ENCODE measurements around the gene JARID2.

Gene JARID2

GRCh38 chr6:15452182-15452941, 206.5 kb downstream of the JARID2 start:
- H3K27ac ChIP-seq (ENCODE audit: low read depth, low read length): no peak overlapping the region

DNA sequence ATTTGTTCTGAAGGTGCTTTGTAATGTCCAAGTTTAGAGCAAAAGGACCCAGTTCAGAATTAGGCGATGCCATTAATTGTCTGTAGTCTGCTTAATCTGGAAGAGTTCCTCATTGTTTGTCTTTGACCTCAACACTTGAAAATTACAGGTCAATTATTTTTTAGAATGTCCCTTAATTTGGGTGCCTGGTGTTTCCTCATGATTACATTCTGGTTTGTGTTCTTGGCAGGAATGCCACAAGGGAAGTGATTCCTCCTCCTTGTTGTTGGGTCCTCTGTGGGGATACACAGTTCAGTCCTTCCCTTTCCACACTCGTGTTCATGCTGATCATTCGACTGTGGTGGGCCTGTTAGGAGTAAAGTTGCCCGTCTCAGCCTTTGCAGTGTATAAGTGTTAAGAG, 207.3 kb downstream of the JARID2 start:
- Histone ChIP-seq H3K9ac (ENCODE audit: low read length) (no peak overlapping the region), H3K36me3 (ENCODE audit: control insufficient read depth, insufficient read depth, low read length) (peaks cover 3% of the 10 kb centered on the region), H3K4me3 (ENCODE audit: low read length) (no peak overlapping the region), H3K27me3 (ENCODE audit: control insufficient read depth, insufficient read depth, low read length) (no peaks in the 10 kb centered on the region), H3K27ac (ENCODE audit: low read depth, low read length) (no peak overlapping the region), H3K4me1 (ENCODE audit: control insufficient read depth, insufficient read depth, low read length) (no peaks in the 10 kb centered on the region)

More at GRCh38 chr6:15452182-15452941, 206.5 kb downstream of the JARID2 start:
- H3K36me3 ChIP-seq (ENCODE audit: control insufficient read depth, insufficient read depth, low read length): peaks cover 3% of the 10 kb centered on the region
- H3K4me3 ChIP-seq (ENCODE audit: low read length): no peak overlapping the region
- H3K27me3 ChIP-seq (ENCODE audit: control insufficient read depth, insufficient read depth, low read length): no peaks in the 10 kb centered on the region
- no peaks in the 10 kb centered on the region for H3K4me1 ChIP-seq (ENCODE audit: control insufficient read depth, insufficient read depth, low read length)
- H3K9ac ChIP-seq (ENCODE audit: low read length): no peak overlapping the region

DNA sequence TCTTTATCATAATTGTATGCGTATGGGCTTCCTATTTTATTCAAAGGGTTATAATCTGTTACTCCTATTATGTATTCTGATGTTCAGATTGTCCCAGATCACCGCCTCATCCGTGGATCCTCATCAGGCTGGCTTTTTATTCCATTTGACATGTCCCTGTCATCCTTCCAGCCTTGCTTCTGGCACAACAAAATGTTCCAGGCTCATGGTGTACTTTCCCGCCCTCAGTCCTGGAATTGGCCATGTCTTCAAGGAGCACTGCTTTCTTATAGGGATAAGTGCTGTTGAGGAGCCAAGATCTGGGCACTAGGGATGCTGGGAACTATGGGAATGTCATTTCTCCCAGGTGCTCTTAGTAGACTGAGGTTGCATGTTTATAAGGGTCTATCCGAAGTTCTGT, 207.8 kb downstream of the JARID2 start:
- Histone ChIP-seq H3K36me3 (ENCODE audit: control insufficient read depth, insufficient read depth, low read length) (peaks cover 3% of the 10 kb centered on the region), H3K4me3 (ENCODE audit: low read length) (no peak overlapping the region), H3K9ac (ENCODE audit: low read length) (no peak overlapping the region), H3K27ac (ENCODE audit: low read depth, low read length) (no peak overlapping the region), H3K27me3 (ENCODE audit: control insufficient read depth, insufficient read depth, low read length) (no peaks in the 10 kb centered on the region), H3K4me1 (ENCODE audit: control insufficient read depth, insufficient read depth, low read length) (no peaks in the 10 kb centered on the region)

DNA sequence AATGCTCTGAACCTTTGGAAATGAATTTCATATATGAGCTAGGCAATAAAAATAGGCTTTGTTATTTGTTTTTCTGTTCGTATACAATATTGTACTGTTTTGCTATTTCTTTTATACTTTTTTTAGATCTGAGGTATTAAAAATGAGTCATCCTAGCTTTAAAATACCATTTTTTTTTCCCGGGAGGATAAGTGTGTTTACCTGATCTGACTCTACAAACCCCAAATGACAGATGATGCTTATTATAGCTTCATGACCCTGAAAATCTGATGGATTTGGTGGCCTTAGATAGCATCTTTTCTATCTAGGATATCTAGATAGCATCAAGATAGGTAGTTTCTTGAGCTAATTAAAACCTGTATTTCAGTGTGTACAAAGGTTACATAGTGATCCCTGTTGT, 210.6 kb downstream of the JARID2 start:
- Histone ChIP-seq H3K4me3 (ENCODE audit: low read length) (no peak overlapping the region), H3K36me3 (ENCODE audit: control insufficient read depth, insufficient read depth, low read length) (peaks cover 3% of the 10 kb centered on the region), H3K4me1 (ENCODE audit: control insufficient read depth, insufficient read depth, low read length) (no peaks in the 10 kb centered on the region), H3K27ac (ENCODE audit: low read depth, low read length) (no peak overlapping the region), H3K9ac (ENCODE audit: low read length) (no peak overlapping the region), H3K27me3 (ENCODE audit: control insufficient read depth, insufficient read depth, low read length) (no peaks in the 10 kb centered on the region)

DNA sequence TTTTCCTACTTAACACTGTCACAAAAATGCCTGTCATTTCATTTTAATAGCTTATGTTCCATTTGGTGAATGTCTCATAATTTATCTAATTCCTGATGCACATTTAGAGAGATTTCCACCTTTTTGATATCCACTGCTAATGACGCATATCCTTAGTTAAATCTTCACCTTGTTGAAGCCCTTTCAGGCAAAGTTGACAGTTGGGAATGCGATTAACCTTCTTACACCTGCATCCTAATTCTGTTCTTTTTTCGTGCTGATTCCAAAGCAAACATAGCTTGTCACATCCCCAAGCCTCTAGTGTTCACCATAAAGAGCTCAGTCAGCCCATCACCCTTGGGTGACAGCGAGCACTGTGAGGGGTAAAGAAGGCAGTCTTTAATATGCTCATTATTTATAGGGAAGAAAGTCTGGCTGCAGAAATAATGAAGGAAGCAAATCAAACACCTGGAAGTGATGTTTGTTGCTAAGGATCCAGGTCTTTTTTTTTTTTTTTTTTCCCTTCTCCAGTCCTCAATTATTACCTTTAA, 211.3 kb downstream of the JARID2 start:
- Histone ChIP-seq H3K36me3 (ENCODE audit: control insufficient read depth, insufficient read depth, low read length) (peaks cover under 1% of the 10 kb centered on the region), H3K27ac (ENCODE audit: low read depth, low read length) (no peak overlapping the region), H3K27me3 (ENCODE audit: control insufficient read depth, insufficient read depth, low read length) (no peaks in the 10 kb centered on the region), H3K4me1 (ENCODE audit: control insufficient read depth, insufficient read depth, low read length) (no peaks in the 10 kb centered on the region), H3K4me3 (ENCODE audit: low read length) (no peak overlapping the region), H3K9ac (ENCODE audit: low read length) (no peak overlapping the region)

DNA sequence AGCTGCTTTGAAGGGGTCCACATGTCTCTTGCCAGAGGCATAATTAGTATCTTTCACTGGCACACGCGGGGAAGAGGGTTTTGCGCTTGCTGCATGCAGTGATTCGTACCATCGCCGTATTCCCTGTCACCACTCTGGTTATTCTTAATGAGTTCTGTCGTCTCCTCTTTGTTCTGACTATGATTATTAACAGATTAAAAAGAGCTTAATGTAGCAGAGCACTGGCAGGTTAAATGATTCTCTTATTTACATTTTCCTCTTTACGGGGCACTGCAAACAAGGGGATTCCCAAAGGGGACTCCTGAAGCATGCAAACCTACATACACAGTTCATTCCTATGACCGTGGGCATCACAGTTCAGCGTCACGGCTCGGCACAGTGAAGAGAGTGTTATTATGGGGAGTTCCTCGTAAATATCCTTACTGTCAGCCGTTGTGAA, 212.2 kb downstream of the JARID2 start:
- Histone ChIP-seq H3K4me1 (ENCODE audit: control insufficient read depth, insufficient read depth, low read length) (peaks cover 4% of the 10 kb centered on the region), H3K4me3 (ENCODE audit: low read length) (no peak overlapping the region), H3K27ac (ENCODE audit: low read depth, low read length) (no peak overlapping the region), H3K27me3 (ENCODE audit: control insufficient read depth, insufficient read depth, low read length) (no peaks in the 10 kb centered on the region), H3K9ac (ENCODE audit: low read length) (no peak overlapping the region), H3K36me3 (ENCODE audit: control insufficient read depth, insufficient read depth, low read length) (no peaks in the 10 kb centered on the region)

GRCh38 chr6:15460110-15460727, 214.3 kb downstream of the JARID2 start:
- Histone ChIP-seq H3K27me3 (ENCODE audit: control insufficient read depth, insufficient read depth, low read length) (no peaks in the 10 kb centered on the region), H3K9ac (ENCODE audit: low read length) (no peak overlapping the region), H3K4me3 (ENCODE audit: low read length) (no peak overlapping the region), H3K4me1 (ENCODE audit: control insufficient read depth, insufficient read depth, low read length) (peaks cover 4% of the 10 kb centered on the region), H3K27ac (ENCODE audit: low read depth, low read length) (no peak overlapping the region), H3K36me3 (ENCODE audit: control insufficient read depth, insufficient read depth, low read length) (no peaks in the 10 kb centered on the region)

- no peak overlapping the region for H3K9ac ChIP-seq (ENCODE audit: low read length)
- peaks cover 4% of the 10 kb centered on the region for H3K4me1 ChIP-seq (ENCODE audit: control insufficient read depth, insufficient read depth, low read length)
- H3K27ac ChIP-seq (ENCODE audit: low read depth, low read length): no peak overlapping the region
- H3K27me3 ChIP-seq (ENCODE audit: control insufficient read depth, insufficient read depth, low read length): no peaks in the 10 kb centered on the region
- H3K36me3 ChIP-seq (ENCODE audit: control insufficient read depth, insufficient read depth, low read length): no peaks in the 10 kb centered on the region
- H3K4me3 ChIP-seq (ENCODE audit: low read length): no peak overlapping the region
These were observed 215.5 kb downstream of the JARID2 start for GRCh38 chr6:15461127-15461944.

- no peak overlapping the region for H3K4me3 ChIP-seq (ENCODE audit: low read length)
- H3K27ac ChIP-seq (ENCODE audit: low read depth, low read length): no peak overlapping the region
- no peaks in the 10 kb centered on the region for H3K27me3 ChIP-seq (ENCODE audit: control insufficient read depth, insufficient read depth, low read length)
- no peaks in the 10 kb centered on the region for H3K36me3 ChIP-seq (ENCODE audit: control insufficient read depth, insufficient read depth, low read length)
- H3K4me1 ChIP-seq (ENCODE audit: control insufficient read depth, insufficient read depth, low read length): peaks cover 4% of the 10 kb centered on the region
- H3K9ac ChIP-seq (ENCODE audit: low read length): no peak overlapping the region
These were observed 216.4 kb downstream of the JARID2 start for GRCh38 chr6:15462256-15462655.

DNA sequence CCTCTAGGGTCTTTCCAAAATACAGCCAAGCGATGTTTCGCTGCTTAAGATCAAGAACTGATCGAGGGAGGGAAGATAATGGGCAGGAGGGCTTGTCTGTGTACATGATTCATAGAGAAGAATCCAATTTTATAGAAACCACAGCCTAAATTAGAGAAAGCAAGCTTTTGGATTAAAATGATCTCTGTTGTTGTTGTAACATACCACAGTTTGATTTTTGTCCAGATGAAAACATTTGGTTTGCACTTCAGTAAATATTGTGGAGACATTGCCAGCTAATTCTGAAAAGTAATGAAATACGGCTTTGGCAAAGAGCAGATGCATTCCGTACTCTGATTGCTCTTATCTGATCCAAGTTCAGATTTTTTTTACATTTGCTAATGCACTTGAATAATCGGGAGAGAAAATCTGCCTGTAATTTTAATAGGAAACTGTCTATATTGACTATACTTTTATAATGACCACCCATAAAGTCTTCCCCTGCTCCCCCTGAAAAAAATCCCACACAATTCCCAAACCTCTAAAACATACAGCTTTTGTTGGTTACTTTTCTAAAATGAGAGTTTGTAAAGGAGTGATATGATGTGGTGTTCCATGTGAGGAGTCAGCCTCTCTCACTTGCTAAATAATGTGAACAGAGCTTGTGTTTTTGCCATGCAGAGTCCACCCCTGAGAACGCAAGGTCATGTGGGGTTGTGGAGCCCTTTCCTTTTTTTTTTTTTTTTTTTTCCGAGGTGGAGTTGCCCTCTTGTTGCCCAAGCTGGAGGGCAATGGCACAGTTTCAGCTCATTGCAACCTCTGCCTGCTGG, 217.1 kb downstream of the JARID2 start:
- no peak overlapping the region for H3K9ac ChIP-seq (ENCODE audit: low read length)
- H3K4me3 ChIP-seq (ENCODE audit: low read length): no peak overlapping the region
- no peaks in the 10 kb centered on the region for H3K36me3 ChIP-seq (ENCODE audit: control insufficient read depth, insufficient read depth, low read length)
- H3K27me3 ChIP-seq (ENCODE audit: control insufficient read depth, insufficient read depth, low read length): no peaks in the 10 kb centered on the region
- H3K27ac ChIP-seq (ENCODE audit: low read depth, low read length): no peak overlapping the region
- H3K4me1 ChIP-seq (ENCODE audit: control insufficient read depth, insufficient read depth, low read length): peaks cover 4% of the 10 kb centered on the region

DNA sequence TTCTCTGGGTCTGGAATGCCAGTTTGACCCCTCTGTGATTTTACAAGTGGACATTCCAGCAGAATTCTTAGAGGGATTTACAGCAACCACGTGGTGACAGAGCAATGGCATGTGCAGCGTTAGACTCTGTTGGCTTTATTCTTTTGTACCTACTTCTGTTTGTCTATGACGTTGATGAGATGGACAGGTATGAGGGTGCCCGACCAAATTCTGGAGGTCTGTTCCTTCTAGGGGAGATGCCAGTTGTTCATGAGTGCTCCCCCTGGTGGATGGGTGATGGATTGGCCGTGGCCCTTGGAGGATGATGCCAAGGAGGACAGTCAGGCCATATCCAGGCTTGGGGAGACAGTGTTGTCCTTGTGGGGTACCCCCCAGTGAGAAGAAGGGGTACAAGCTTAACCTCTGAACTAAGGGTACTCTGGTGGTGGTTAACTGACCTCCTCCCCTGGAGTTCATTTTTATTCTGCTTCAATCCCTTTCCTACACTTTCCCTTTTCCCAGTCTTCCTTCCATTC, 218.4 kb downstream of the JARID2 start:
- Histone ChIP-seq H3K27ac (ENCODE audit: low read depth, low read length) (no peak overlapping the region), H3K27me3 (ENCODE audit: control insufficient read depth, insufficient read depth, low read length) (no peaks in the 10 kb centered on the region), H3K9ac (ENCODE audit: low read length) (no peak overlapping the region), H3K4me1 (ENCODE audit: control insufficient read depth, insufficient read depth, low read length) (peaks cover 4% of the 10 kb centered on the region), H3K4me3 (ENCODE audit: low read length) (no peak overlapping the region), H3K36me3 (ENCODE audit: control insufficient read depth, insufficient read depth, low read length) (peaks cover 4% of the 10 kb centered on the region)
